NB4 (cell line): ENCODE data around the gene PALB2.
"Not testable (repeated sequence)": the region's sequence is repeated elsewhere in the genome, so short reads cannot be mapped to it uniquely, and the experiment has no call there.

Source experiments
- DNase-seq: peaks from one replicate; pipeline ENCODE4 v3.0.0; 2010; ENCODE audit warnings: low read depth
- H3K4me3 ChIP-seq: one replicate; pipeline ENCODE4 v1.5.1; 2011; ENCODE audit warnings: mild to moderate bottlenecking, low read depth, low read length, moderate library complexity
- CTCF ChIP-seq: IDR thresholded peaks from one replicate; pipeline ENCODE4 v1.5.1; 2012; ENCODE audit warnings: low read depth, low read length
- MAX ChIP-seq: IDR thresholded peaks from 2 replicates; pipeline ENCODE4 v1.6.1; 2011; ENCODE audit warnings: low read depth, low read length
- MYC ChIP-seq: IDR thresholded peaks from 2 replicates; pipeline ENCODE4 v1.6.1; 2011; ENCODE audit warnings: low read depth, low read length
- POLR2A ChIP-seq: IDR thresholded peaks from 2 replicates; pipeline ENCODE4 v1.6.1; 2011; ENCODE audit warnings: mild to moderate bottlenecking; ENCODE audit not compliant: insufficient read length; ENCODE audit errors: extremely low read depth

PALB2 gene

GRCh38 chr16:23634461-23635036 is 6.6 kb downstream of the PALB2 start:
- DNase-seq, result no peak
- TF ChIP-seq CTCF (no peak), POLR2A (no peak), MAX (no peak), MYC (no peak)
- no peak overlapping the region for H3K4me3 ChIP-seq

- H3K4me3 ChIP-seq, DNase-seq: not testable (repeated sequence)
Observed at GRCh38 chr16:23631874-23632273, 9.2 kb downstream of the PALB2 start.

GRCh38 chr16:23629516-23629915 is 11.6 kb downstream of the PALB2 start:
- DNase-seq, result no peak
- TF ChIP-seq CTCF (no peak), MAX (no peak), MYC (no peak), POLR2A (no peak)
- H3K4me3 ChIP-seq, result no peak overlapping the region

GRCh38 chr16:23624092-23624491 is 17.0 kb downstream of the PALB2 start:
- DNase-seq, result no peak
- H3K4me3 ChIP-seq, result no peak overlapping the region
- no peak for TF ChIP-seq CTCF
- no peak for TF ChIP-seq POLR2A
- no peak for TF ChIP-seq MAX
- TF ChIP-seq MYC, result no peak

- no peak for DNase-seq
- H3K4me3 ChIP-seq, result no peak overlapping the region
- TF ChIP-seq MAX (no peak), CTCF (no peak), MYC (no peak), POLR2A (no peak)
Observed at GRCh38 chr16:23615805-23616204, 25.3 kb downstream of the PALB2 start.

- TF ChIP-seq MAX, result no peak
- TF ChIP-seq MYC, result no peak
- no peak for TF ChIP-seq CTCF
- TF ChIP-seq POLR2A, result no peak
Observed at GRCh38 chr16:23611936-23612335, 29.2 kb downstream of the PALB2 start.

GRCh38 chr16:23610905-23611304 is 30.2 kb downstream of the PALB2 start:
- H3K4me3 ChIP-seq, DNase-seq: not testable (repeated sequence)

More at GRCh38 chr16:23611936-23612335, 29.2 kb downstream of the PALB2 start:
- H3K4me3 ChIP-seq, result no peak overlapping the region
- no peak for DNase-seq
